Measurements from ENCODE around the gene SYVN1. TPM values are rescaled to one million over a fixed set of nuclear protein-coding genes. Genes with fewer than 3 reads are reported as not detected.

Gene SYVN1
- total and polyA plus RNA-seq, 2 donors (not counting 3 experiments of a cell fraction or from before 2014, with no cell fraction given), result 34.5 to 45.1 TPM

- Histone ChIP-seq H3K4me2 (ENCODE audit: insufficient read depth, low read length) (no peak overlapping the region), H2AFZ (ENCODE audit: low read depth, low read length) (no peak overlapping the region), H3K9me1 (replicated peaks; ENCODE audit: control insufficient read depth, extremely low read depth, insufficient read depth, low read length) (no peaks in the 10 kb centered on the region), H3K27me3 (ENCODE audit: control insufficient read depth in 2 of 2, insufficient read depth in 2 of 2, low read length in 2 of 2) (no peaks in the 10 kb centered on the region), H3K4me3 (replicated peaks in 1 of 3; ENCODE audit: insufficient read depth in 1 of 3, low read depth in 1 of 3, low read length in 3 of 3) (no peak overlapping the region), H4K20me1 (replicated peaks; ENCODE audit: control insufficient read depth, extremely low read depth, insufficient read depth, low read length) (no peaks in the 10 kb centered on the region), H3K36me3 (ENCODE audit: control insufficient read depth in 2 of 2, extremely low read depth in 1 of 2, insufficient read depth in 2 of 2, low read length in 2 of 2) (peaks cover 0 to 2% of the 10 kb centered on the region in 2 experiments), H3K27ac (ENCODE audit: insufficient read depth, low read depth, low read length) (no peak overlapping the region), H3K9ac (replicated peaks; ENCODE audit: extremely low read depth, insufficient read depth, low read length) (no peak overlapping the region), H3K9me3 (replicated peaks; ENCODE audit: control insufficient read depth, insufficient read depth, low read length) (no peaks in the 10 kb centered on the region), H3K79me2 (ENCODE audit: control insufficient read depth, insufficient read depth, low read length) (peaks cover 16% of the 10 kb centered on the region), H3K4me1 (ENCODE audit: control insufficient read depth, extremely low read depth, insufficient read depth, low read length) (peaks cover 7% of the 10 kb centered on the region)
- FAIRE-seq, result no peak
- intact Hi-C loops (cut with micrococcal nuclease) (no loop called here), dilution Hi-C loops (cut with MboI; ENCODE audit: extremely low pct_ligation_motif_present, low sequenced_read_pairs) (no loop called here)
- no peak for DNase-seq (ENCODE audit: low read depth, low spot score)
- ChIA-PET CTCF (interaction anchor here (1.6 to 5.3 kb wide), 3 partner anchors 11 to 17 kb away, joined by 3 to 56 read pairs (median 22); partner anchors contain the start of genes TM7SF2 and ZNHIT2), POLR2A (interaction anchor here (0.7 kb wide), 1 partner anchor 14 kb away, joined by 3 read pairs; no protein-coding TSS in a partner anchor)
- BruUV-seq (replicated peaks), result no TSS peak
- no peak for TF ChIP-seq POLR2A (IDR thresholded peaks at IDR 0.05; ENCODE audit: low read depth, low read length)
- no peak for TF ChIP-seq MYC (IDR thresholded peaks at IDR 0.05; ENCODE audit: low read depth, low read length)
- no peak for TF ChIP-seq JUN (IDR thresholded peaks at IDR 0.05; ENCODE audit: borderline replicate concordance, insufficient read depth, insufficient read length, low read depth)
Measured at GRCh38 chr11:65100674-65101350, 33.5 kb downstream of the SYVN1 start.

- Histone ChIP-seq H3K9ac (replicated peaks; ENCODE audit: extremely low read depth, insufficient read depth, low read length) (no peak overlapping the region), H2AFZ (ENCODE audit: low read depth, low read length) (no peak overlapping the region), H3K9me3 (replicated peaks; ENCODE audit: control insufficient read depth, insufficient read depth, low read length) (no peaks in the 10 kb centered on the region), H3K79me2 (ENCODE audit: control insufficient read depth, insufficient read depth, low read length) (peaks cover 10% of the 10 kb centered on the region), H4K20me1 (replicated peaks; ENCODE audit: control insufficient read depth, extremely low read depth, insufficient read depth, low read length) (no peaks in the 10 kb centered on the region), H3K9me1 (replicated peaks; ENCODE audit: control insufficient read depth, extremely low read depth, insufficient read depth, low read length) (no peaks in the 10 kb centered on the region), H3K27ac (ENCODE audit: insufficient read depth, low read depth, low read length) (no peak overlapping the region), H3K27me3 (ENCODE audit: control insufficient read depth in 2 of 2, insufficient read depth in 2 of 2, low read length in 2 of 2) (no peaks in the 10 kb centered on the region), H3K4me2 (ENCODE audit: insufficient read depth, low read length) (peak overlapping the region; percentile 59), H3K4me3 (replicated peaks in 1 of 3; ENCODE audit: insufficient read depth in 1 of 3, low read depth in 1 of 3, low read length in 3 of 3) (peak overlapping the region in 2 of 3 experiments; percentile 37 to 56), H3K4me1 (ENCODE audit: control insufficient read depth, extremely low read depth, insufficient read depth, low read length) (peaks cover 6% of the 10 kb centered on the region), H3K36me3 (ENCODE audit: control insufficient read depth in 2 of 2, extremely low read depth in 1 of 2, insufficient read depth in 2 of 2, low read length in 2 of 2) (no peaks in the 10 kb centered on the region)
- POLR2A ChIA-PET, result interaction anchor here (2.0 to 2.4 kb wide), 2 partner anchors 14 to 19 kb away, joined by 5 to 6 read pairs; no protein-coding TSS in a partner anchor
- DNase-seq (ENCODE audit: low read depth, low spot score) (no peak), FAIRE-seq (no peak)
- BruUV-seq (replicated peaks), result TSS peak; percentile 55
- TF ChIP-seq, protein P1, sequence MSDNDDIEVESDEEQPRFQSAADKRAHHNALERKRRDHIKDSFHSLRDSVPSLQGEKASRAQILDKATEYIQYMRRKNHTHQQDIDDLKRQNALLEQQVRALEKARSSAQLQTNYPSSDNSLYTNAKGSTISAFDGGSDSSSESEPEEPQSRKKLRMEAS (IDR thresholded peaks at IDR 0.05; ENCODE audit: insufficient read depth, insufficient read length), result no peak
- TF ChIP-seq POLR2AphosphoS5 (IDR thresholded peaks at IDR 0.05; ENCODE audit: insufficient read depth, low read depth, low read length) (no peak), FOS (IDR thresholded peaks at IDR 0.05; ENCODE audit: borderline replicate concordance, insufficient read depth, low read length) (no peak), EZH2 (IDR thresholded peaks at IDR 0.05; ENCODE audit: borderline replicate concordance, low read depth, low read length, severe bottlenecking) (no peak), MYC (IDR thresholded peaks at IDR 0.05; ENCODE audit: low read depth, low read length) (no peak)
- CTCF ChIA-PET, result interaction anchor here (1.2 to 5.3 kb wide), 3 partner anchors 12 to 20 kb away, joined by 3 to 56 read pairs (median 3); partner anchors contain the start of genes TM7SF2 and ZNHIT2
- intact Hi-C loops (cut with micrococcal nuclease) (loop anchor here (1.0 to 5.0 kb wide), 4 partner anchors 13 to 85 kb away; partner anchors contain the start of genes ARL2, CDCA5, SNX15 and TM7SF2), dilution Hi-C loops (cut with MboI; ENCODE audit: extremely low pct_ligation_motif_present, low sequenced_read_pairs) (no loop called here)
Measured at GRCh38 chr11:65096926-65097325, 37.4 kb downstream of the SYVN1 start.

Data from endothelial cell of umbilical vein (primary cell).